NT2/D1 (cell line): ENCODE results near the gene TFAP2E.

Experiments
- DNase-seq: peaks from one replicate; pipeline ENCODE4 v3.0.0-alpha.2; 2011; ENCODE audit warnings: low read depth, low spot score
- H3K27me3 ChIP-seq: 2 replicates; pipeline ENCODE4 v1.6.0; 2011; ENCODE audit warnings: mild to moderate bottlenecking; ENCODE audit not compliant: insufficient read length, insufficient read depth
- H3K36me3 ChIP-seq: 2 replicates; pipeline ENCODE4 v1.6.1; 2011; ENCODE audit warnings: mild to moderate bottlenecking, low read length, mixed read lengths; ENCODE audit not compliant: insufficient read depth, insufficient read length
- H3K4me1 ChIP-seq: 2 replicates; pipeline ENCODE4 v1.5.1; 2011; ENCODE audit not compliant: insufficient read depth, insufficient read length
- H3K4me3 ChIP-seq: 2 replicates; pipeline ENCODE4 v1.5.1; 2011; ENCODE audit warnings: low read depth; ENCODE audit not compliant: insufficient read length
- H3K9ac ChIP-seq: 2 replicates; pipeline ENCODE4 v1.6.0; 2011; ENCODE audit warnings: low read depth; ENCODE audit not compliant: insufficient read length
- H3K9me3 ChIP-seq: 2 replicates; pipeline ENCODE4 v1.5.1; 2011; ENCODE audit warnings: mild to moderate bottlenecking, low read length; ENCODE audit not compliant: insufficient read depth
- SUZ12 ChIP-seq: IDR thresholded peaks from 2 replicates; pipeline ENCODE4 v1.6.1; 2011; ENCODE audit not compliant: insufficient read length, insufficient read depth; ENCODE audit errors: extremely low read depth
- YY1 ChIP-seq: IDR thresholded peaks from 2 replicates; pipeline ENCODE4 v1.6.1; 2011; ENCODE audit not compliant: insufficient read length, insufficient read depth
- ZNF274 ChIP-seq: IDR thresholded peaks from 2 replicates; pipeline ENCODE4 v1.6.1; 2011; ENCODE audit warnings: mild to moderate bottlenecking, low read depth, low read length

TFAP2E gene

DNA sequence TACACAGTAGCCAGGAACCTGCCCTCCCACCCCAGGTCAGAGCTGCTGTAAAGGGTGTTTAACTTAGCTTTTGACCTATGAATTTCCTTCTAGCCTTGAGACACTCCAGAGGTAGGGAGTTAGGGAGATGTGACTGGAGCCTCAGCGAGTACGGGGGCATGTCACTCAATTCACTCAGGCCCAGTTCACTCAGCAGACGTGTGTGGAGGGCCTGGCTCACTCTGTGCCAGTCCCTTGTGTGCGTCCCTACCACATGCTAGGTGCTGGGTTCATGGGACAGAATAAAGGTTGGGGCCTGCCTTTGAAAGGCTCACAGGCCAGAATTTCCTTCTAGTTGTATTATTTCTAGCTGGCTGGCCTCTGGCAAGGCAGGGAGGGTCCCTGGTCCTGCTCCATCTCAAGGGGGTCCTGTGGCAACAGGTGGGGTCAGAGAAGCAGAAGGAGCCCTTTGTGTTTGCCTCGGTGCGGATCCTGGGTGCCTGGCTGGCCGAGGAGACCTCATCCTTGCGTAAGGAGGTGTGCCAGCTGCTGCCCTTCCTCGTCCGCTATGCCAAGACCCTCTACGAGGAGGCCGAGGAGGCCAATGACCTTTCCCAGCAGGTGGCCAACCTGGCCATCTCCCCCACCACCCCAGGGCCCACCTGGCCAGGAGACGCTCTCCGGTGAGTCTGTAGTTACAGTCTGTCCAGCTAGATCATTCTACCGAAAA lies 11.0 kb upstream of the TFAP2E start:
- Histone ChIP-seq H3K27me3 (no peaks in the 10 kb centered on the region), H3K9ac (no peak overlapping the region), H3K4me1 (peaks cover 25% of the 10 kb centered on the region), H3K4me3 (no peak overlapping the region), H3K36me3 (peaks cover 80% of the 10 kb centered on the region), H3K9me3 (no peaks in the 10 kb centered on the region)
- no peak for DNase-seq
- TF ChIP-seq SUZ12: no peak
- TF ChIP-seq ZNF274: no peak
- no peak for TF ChIP-seq YY1

GRCh38 chr1:35563166-35563565 lies 9.9 kb upstream of the TFAP2E start:
- H3K36me3 ChIP-seq: peaks cover 82% of the 10 kb centered on the region
- no peak for DNase-seq
- no peak overlapping the region for H3K9ac ChIP-seq
- no peak overlapping the region for H3K4me3 ChIP-seq
- H3K4me1 ChIP-seq: peaks cover 30% of the 10 kb centered on the region
- no peaks in the 10 kb centered on the region for H3K9me3 ChIP-seq
- H3K27me3 ChIP-seq: no peaks in the 10 kb centered on the region
- TF ChIP-seq ZNF274 (no peak), YY1 (no peak), SUZ12 (no peak)

- Histone ChIP-seq H3K4me1 (peaks cover 30% of the 10 kb centered on the region), H3K27me3 (no peaks in the 10 kb centered on the region), H3K36me3 (peaks cover 79% of the 10 kb centered on the region), H3K4me3 (no peak overlapping the region), H3K9ac (no peak overlapping the region), H3K9me3 (no peaks in the 10 kb centered on the region)
- DNase-seq: peak; percentile 90
- TF ChIP-seq SUZ12 (no peak), YY1 (no peak), ZNF274 (no peak)
Measured at GRCh38 chr1:35564037-35564883, 8.9 kb upstream of the TFAP2E start.

DNA sequence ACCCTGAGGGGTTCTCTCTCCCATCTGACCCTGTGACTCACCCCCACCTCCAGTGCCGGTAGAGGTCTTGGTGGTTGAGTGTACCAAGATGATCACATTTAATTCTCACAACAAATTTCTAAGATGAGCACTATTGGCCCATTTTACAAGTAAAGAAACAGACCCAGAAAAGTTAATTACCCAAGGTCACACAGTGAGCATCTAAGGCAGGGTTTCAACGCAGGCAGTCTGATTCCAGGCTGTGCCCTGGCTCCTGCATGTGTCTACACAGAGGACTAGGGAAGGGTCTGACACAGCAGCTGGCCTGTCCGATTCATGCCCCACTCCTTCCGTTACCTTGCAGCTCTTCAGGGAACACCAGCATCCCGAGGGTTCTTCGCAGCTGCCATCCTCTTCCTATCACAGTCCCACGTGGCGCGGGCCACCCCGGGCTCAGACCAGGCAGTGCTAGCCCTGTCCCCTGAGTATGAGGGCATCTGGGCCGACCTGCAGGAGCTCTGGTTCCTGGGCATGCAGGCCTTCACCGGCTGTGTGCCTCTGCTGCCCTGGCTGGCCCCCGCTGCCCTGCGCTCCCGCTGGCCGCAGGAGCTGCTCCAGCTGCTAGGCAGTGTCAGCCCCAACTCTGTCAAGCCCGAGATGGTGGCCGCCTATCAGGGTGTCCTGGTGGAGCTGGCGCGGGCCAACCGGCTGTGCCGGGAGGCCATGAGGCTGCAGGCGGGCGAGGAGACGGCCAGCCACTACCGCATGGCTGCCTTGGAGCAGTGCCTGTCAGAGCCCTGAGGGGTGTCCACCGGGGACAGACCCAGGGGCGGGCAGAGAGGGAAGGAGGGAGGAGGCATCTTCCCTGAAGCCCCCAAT lies 8.0 kb upstream of the TFAP2E start:
- Histone ChIP-seq H3K9ac (no peak overlapping the region), H3K9me3 (no peaks in the 10 kb centered on the region), H3K4me3 (no peak overlapping the region), H3K27me3 (peaks cover 3% of the 10 kb centered on the region), H3K36me3 (peaks cover 70% of the 10 kb centered on the region), H3K4me1 (peaks cover 26% of the 10 kb centered on the region)
- no peak for TF ChIP-seq YY1
- no peak for TF ChIP-seq ZNF274
- no peak for TF ChIP-seq SUZ12
- no peak for DNase-seq

DNA sequence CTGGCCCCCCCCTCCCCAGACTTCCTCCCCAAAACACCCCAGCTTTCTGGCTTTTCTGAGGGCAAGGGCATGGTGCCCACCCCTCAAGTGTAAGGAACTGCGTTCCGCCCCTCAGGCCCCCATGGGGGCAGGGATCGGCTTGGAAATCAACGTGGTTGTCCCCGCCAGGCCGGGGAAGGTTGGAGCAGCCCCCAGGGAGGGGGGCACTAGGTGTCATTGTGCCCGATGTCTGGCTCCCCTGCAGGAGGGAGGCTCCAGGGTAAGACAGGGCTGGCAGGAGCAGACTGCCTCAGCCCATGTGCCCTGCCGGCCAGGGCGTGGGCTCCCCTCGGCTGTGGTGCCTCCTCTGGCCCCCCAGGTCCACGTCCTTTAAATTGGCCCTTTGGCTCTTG lies 7.4 kb upstream of the TFAP2E start:
- Histone ChIP-seq H3K9me3 (no peaks in the 10 kb centered on the region), H3K4me3 (no peak overlapping the region), H3K27me3 (peaks cover 9% of the 10 kb centered on the region), H3K36me3 (peaks cover 64% of the 10 kb centered on the region), H3K4me1 (peaks cover 26% of the 10 kb centered on the region), H3K9ac (peak overlapping the region; percentile 21)
- TF ChIP-seq YY1: no peak
- TF ChIP-seq SUZ12: no peak
- TF ChIP-seq ZNF274: no peak
- no peak for DNase-seq

GRCh38 chr1:35567947-35568558 lies 5.1 kb upstream of the TFAP2E start:
- H3K4me1 ChIP-seq: peaks cover 20% of the 10 kb centered on the region
- no peak overlapping the region for H3K9ac ChIP-seq
- H3K27me3 ChIP-seq: peaks cover 31% of the 10 kb centered on the region
- H3K9me3 ChIP-seq: no peaks in the 10 kb centered on the region
- DNase-seq: no peak
- TF ChIP-seq YY1 (no peak), SUZ12 (no peak), ZNF274 (no peak)
- no peak overlapping the region for H3K4me3 ChIP-seq
- H3K36me3 ChIP-seq: peaks cover 41% of the 10 kb centered on the region

- H3K4me3 ChIP-seq: no peak overlapping the region
- peak overlapping the region; percentile 24 for H3K9ac ChIP-seq
- H3K9me3 ChIP-seq: no peaks in the 10 kb centered on the region
- no peak for TF ChIP-seq ZNF274
- DNase-seq: peak; percentile 78
- peaks cover 32% of the 10 kb centered on the region for H3K36me3 ChIP-seq
- peaks cover 40% of the 10 kb centered on the region for H3K27me3 ChIP-seq
- peaks cover 18% of the 10 kb centered on the region for H3K4me1 ChIP-seq
Measured at GRCh38 chr1:35568975-35569395, 4.1 kb upstream of the TFAP2E start.
